Suprapubic skin (tissue), 4 donors: ENCODE results near the gene SYT5. TPM values are rescaled to one million over a fixed set of nuclear protein-coding genes. Genes with fewer than 3 reads are reported as not detected.
"Not testable (repeated sequence)": the region's sequence is repeated elsewhere in the genome, so short reads cannot be mapped to it uniquely, and the experiment has no call there.

ENCODE experiments used
- DNase-seq, 2 donors: peaks; one replicate each; pipeline ENCODE4 v3.0.0-alpha.2; 2019; ENCODE audit warnings: low spot score in 2 of 2
- H3K27ac ChIP-seq: fragments of 200-600 bp; sonication (generic); one replicate; pipeline ENCODE4 v1.5.1; 2019
- H3K27me3 ChIP-seq: fragments of 200-600 bp; sonication (generic); one replicate; pipeline ENCODE4 v1.5.1; 2019
- H3K36me3 ChIP-seq: fragments of 200-600 bp; sonication (generic); one replicate; pipeline ENCODE4 v1.5.1; 2019
- H3K4me1 ChIP-seq: fragments of 200-600 bp; sonication (generic); one replicate; pipeline ENCODE4 v1.5.1; 2019
- H3K4me3 ChIP-seq: fragments of 200-600 bp; sonication (generic); one replicate; pipeline ENCODE4 v1.5.1; 2019; ENCODE audit warnings: mild to moderate bottlenecking
- H3K9me3 ChIP-seq: fragments of 200-600 bp; sonication (generic); one replicate; pipeline ENCODE4 v1.5.1; 2019
- EP300 ChIP-seq: sonication (generic); formaldehyde crosslinking; IDR thresholded peaks from one replicate; pipeline ENCODE4 v1.6.1; 2017; ENCODE audit warnings: antibody characterized with exemption
- POLR2A ChIP-seq, 2 donors: fragments of 450-650 bp; IDR thresholded peaks; one replicate each; pipeline ENCODE4 v1.6.1; 2017; ENCODE audit warnings: antibody characterized with exemption in 2 of 2, mild to moderate bottlenecking in 2 of 2, moderate library complexity in 2 of 2
- POLR2AphosphoS5 ChIP-seq, 3 donors: sonication (generic); formaldehyde crosslinking; IDR thresholded peaks; one replicate each; pipeline ENCODE4 v1.6.1; 2017; ENCODE audit warnings: antibody characterized with exemption in 3 of 3
- WGBS: methylation state at CpG from one replicate; pipeline ENCODE4 v1.1.5; 2018; 5-methylcytosine and 5-hydroxymethylcytosine counted together
- total RNA-seq, 4 donors: library from RNA; depleted of rRNA; stranded (reverse); fragments of >200 nt; gene quantifications; one replicate each; pipeline ENCODE4 v1.1.0, GENCODE V29; 2016
- TF ChIP-seq, protein P1 (sequence below), 2 donors: fragments of 200-600 bp in 1 of 2; fragments of 450-650 bp in 1 of 2; sonication (generic) in 1 of 2; IDR thresholded peaks; one replicate each; pipeline ENCODE4 v1.5.1; 2016 to 2019; ENCODE audit warnings: antibody characterized with exemption in 2 of 2, mild to moderate bottlenecking in 1 of 2, moderate library complexity in 1 of 2

The SYT5 gene
- total RNA-seq, 4 donors from 2014 or later: 1.1 to 7.8 (median 6.8) TPM; not detected in 1

GRCh38 chr19:55212447-55212846, 32.4 kb upstream of the SYT5 start:
- Histone ChIP-seq H3K4me1 (peaks cover 26% of the 10 kb centered on the region), H3K27me3 (peaks cover 4% of the 10 kb centered on the region), H3K9me3 (peaks cover 4% of the 10 kb centered on the region), H3K36me3 (no peaks in the 10 kb centered on the region), H3K4me3 (no peak overlapping the region), H3K27ac (no peak overlapping the region)
- TF ChIP-seq, protein P1, sequence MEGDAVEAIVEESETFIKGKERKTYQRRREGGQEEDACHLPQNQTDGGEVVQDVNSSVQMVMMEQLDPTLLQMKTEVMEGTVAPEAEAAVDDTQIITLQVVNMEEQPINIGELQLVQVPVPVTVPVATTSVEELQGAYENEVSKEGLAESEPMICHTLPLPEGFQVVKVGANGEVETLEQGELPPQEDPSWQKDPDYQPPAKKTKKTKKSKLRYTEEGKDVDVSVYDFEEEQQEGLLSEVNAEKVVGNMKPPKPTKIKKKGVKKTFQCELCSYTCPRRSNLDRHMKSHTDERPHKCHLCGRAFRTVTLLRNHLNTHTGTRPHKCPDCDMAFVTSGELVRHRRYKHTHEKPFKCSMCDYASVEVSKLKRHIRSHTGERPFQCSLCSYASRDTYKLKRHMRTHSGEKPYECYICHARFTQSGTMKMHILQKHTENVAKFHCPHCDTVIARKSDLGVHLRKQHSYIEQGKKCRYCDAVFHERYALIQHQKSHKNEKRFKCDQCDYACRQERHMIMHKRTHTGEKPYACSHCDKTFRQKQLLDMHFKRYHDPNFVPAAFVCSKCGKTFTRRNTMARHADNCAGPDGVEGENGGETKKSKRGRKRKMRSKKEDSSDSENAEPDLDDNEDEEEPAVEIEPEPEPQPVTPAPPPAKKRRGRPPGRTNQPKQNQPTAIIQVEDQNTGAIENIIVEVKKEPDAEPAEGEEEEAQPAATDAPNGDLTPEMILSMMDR (IDR thresholded peaks at IDR 0.05): no peak
- DNase-seq: no peak
- WGBS: 87% methylated on average over 3 of the region's 3 CpGs

- DNase-seq: no peak
- Histone ChIP-seq H3K27me3 (peaks cover 4% of the 10 kb centered on the region), H3K36me3 (no peaks in the 10 kb centered on the region), H3K4me1 (peaks cover 22% of the 10 kb centered on the region), H3K4me3 (no peak overlapping the region), H3K27ac (no peak overlapping the region), H3K9me3 (peaks cover 4% of the 10 kb centered on the region)
- no peak for TF ChIP-seq EP300
- TF ChIP-seq, protein P1 (IDR thresholded peaks at IDR 0.05): no peak
- no peak for TF ChIP-seq POLR2A (IDR thresholded peaks at IDR 0.05)
- TF ChIP-seq POLR2AphosphoS5 (IDR thresholded peaks at IDR 0.05): no peak
- 67% methylated on average over 17 of the region's 17 CpGs for WGBS
Observed at GRCh38 chr19:55209693-55210472, 29.8 kb upstream of the SYT5 start.

GRCh38 chr19:55208880-55209692, 29.0 kb upstream of the SYT5 start, which contains the start of gene PTPRH:
Gene PTPRH, minus strand, starts transcription at chr19:55209501. Its CDS starts 68 bp downstream, at chr19:55209433.
- 63% methylated on average over 9 of the region's 18 CpGs for WGBS
- no peak for DNase-seq
- no peak for TF ChIP-seq POLR2A (IDR thresholded peaks at IDR 0.05)
- TF ChIP-seq, protein P1 (IDR thresholded peaks at IDR 0.05): no peak
- no peak for TF ChIP-seq POLR2AphosphoS5 (IDR thresholded peaks at IDR 0.05)
- no peak for TF ChIP-seq EP300
- Histone ChIP-seq H3K36me3 (no peaks in the 10 kb centered on the region), H3K27me3 (peaks cover 4% of the 10 kb centered on the region), H3K27ac (no peak within 1 kb of the TSS), H3K4me3 (no peak within 1 kb of the TSS), H3K9me3 (peaks cover 4% of the 10 kb centered on the region), H3K4me1 (peaks cover 22% of the 10 kb centered on the region)

DNA sequence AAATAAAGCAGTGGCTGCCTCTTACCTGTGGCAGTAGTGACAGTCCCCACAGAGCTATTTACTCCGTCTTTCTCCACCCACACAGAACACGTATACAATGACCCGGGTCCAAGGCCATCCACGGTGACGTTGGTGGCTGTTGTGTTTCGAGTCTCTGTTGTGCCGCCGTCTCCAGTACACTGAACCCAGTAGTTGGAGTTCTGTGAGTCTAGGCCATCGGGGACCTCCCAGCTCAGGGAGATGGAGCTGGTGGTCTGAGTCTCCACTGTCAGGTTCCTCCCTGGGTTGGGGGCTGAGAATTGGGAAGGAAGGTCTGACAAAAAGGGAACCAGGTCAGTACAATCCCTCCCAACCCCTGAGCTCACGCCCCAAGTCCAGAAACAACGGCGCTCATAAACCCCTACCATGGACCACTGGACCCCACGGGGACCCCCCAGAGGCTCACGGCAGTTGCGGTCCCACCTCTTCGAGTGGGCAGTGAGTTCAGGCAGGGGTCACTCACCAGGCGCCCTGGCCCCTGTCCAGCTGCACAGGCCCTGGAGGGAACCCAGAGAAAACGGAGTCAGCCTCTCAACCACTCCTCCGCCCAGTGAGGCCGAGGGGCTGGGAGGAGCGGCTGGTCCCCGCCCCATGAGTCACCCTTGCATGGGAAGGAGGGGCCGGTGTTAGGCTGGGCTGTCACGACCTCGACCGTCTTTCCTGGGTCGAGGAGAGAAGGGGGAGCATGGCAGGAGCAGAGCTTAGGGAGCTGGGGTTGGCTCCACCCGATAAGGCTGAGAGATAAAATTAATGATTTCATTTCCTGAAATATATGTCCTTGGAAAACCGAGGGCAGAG, 26.8 kb upstream of the SYT5 start:
- H3K4me3 ChIP-seq: peak overlapping the region; percentile 27

GRCh38 chr19:55202199-55202598, 22.1 kb upstream of the SYT5 start:
- H3K4me1 ChIP-seq, H3K9me3 ChIP-seq, DNase-seq, H3K36me3 ChIP-seq, H3K4me3 ChIP-seq, H3K27ac ChIP-seq: not testable (repeated sequence)
- 68% methylated on average over 9 of the region's 10 CpGs for WGBS
- H3K27me3 ChIP-seq: peaks cover 16% of the 10 kb centered on the region

More for the DNA sequence above, 26.8 kb upstream of the SYT5 start:
- no peaks in the 10 kb centered on the region for H3K9me3 ChIP-seq
- peaks cover 22% of the 10 kb centered on the region for H3K4me1 ChIP-seq
- H3K27me3 ChIP-seq: peaks cover 3% of the 10 kb centered on the region
- TF ChIP-seq, protein P1 (IDR thresholded peaks at IDR 0.05): no peak
- no peak for TF ChIP-seq POLR2AphosphoS5 (IDR thresholded peaks at IDR 0.05)
- no peak for TF ChIP-seq EP300
- TF ChIP-seq POLR2A (IDR thresholded peaks at IDR 0.05): no peak
- H3K27ac ChIP-seq: no peak overlapping the region
- H3K36me3 ChIP-seq: no peaks in the 10 kb centered on the region
- peak in 1 of 2 donors; percentile 86 for DNase-seq
- WGBS: 35% methylated on average over 22 of the region's 29 CpGs
